DOHH2 (cell line): ENCODE measurements around the gene RNF26.

ENCODE experiments used
- H3F3A ChIP-seq: fragments of 200-600 bp; sonication (generic), shearing (Covaris generic); 2 replicates; pipeline ENCODE4 v1.6.0; 2016; ENCODE audit warnings: antibody characterized with exemption, mild to moderate bottlenecking; ENCODE audit not compliant: control insufficient read depth, insufficient read depth
- H3K27ac ChIP-seq: fragments of 200-600 bp; sonication (generic); 2 replicates; pipeline ENCODE4 v1.5.1; 2014; ENCODE audit warnings: low read depth, mild to moderate bottlenecking, low read length, moderate library complexity
- H3K27me3 ChIP-seq: fragments of 200-600 bp; sonication (generic); 2 replicates; pipeline ENCODE4 v1.6.1; 2014; ENCODE audit warnings: mild to moderate bottlenecking, low read length, mixed read lengths; ENCODE audit not compliant: control insufficient read depth
- H3K36me3 ChIP-seq: fragments of 200-600 bp; sonication (generic); 2 replicates; pipeline ENCODE4 v1.6.1; 2014; ENCODE audit warnings: mild to moderate bottlenecking, low read length, moderate library complexity, mixed read lengths; ENCODE audit not compliant: control insufficient read depth
- H3K4me1 ChIP-seq: fragments of 200-600 bp; sonication (generic); 2 replicates; pipeline ENCODE4 v1.6.1; 2014; ENCODE audit warnings: mild to moderate bottlenecking, low read length, mixed read lengths; ENCODE audit not compliant: control insufficient read depth
- H3K4me2 ChIP-seq: fragments of 200-600 bp; sonication (generic); 2 replicates; pipeline ENCODE4 v1.6.0; 2014; ENCODE audit warnings: mild to moderate bottlenecking, low read length, moderate library complexity
- H3K4me3 ChIP-seq: fragments of 200-600 bp; sonication (generic); 2 replicates; pipeline ENCODE4 v1.5.1; 2014; ENCODE audit warnings: mild to moderate bottlenecking, low read length, mixed read lengths
- H3K79me2 ChIP-seq: fragments of 200-600 bp; sonication (generic); 2 replicates; pipeline ENCODE4 v1.6.1; 2014; ENCODE audit warnings: mild to moderate bottlenecking, low read length, mixed read lengths; ENCODE audit not compliant: control insufficient read depth
- H3K9me2 ChIP-seq: fragments of 200-600 bp; sonication (generic); replicated peaks from 2 replicates; pipeline ENCODE4 v1.6.1; 2014; ENCODE audit warnings: mild to moderate bottlenecking, low read length, mixed read lengths; ENCODE audit not compliant: control insufficient read depth
- H3K9me3 ChIP-seq: fragments of 200-600 bp; sonication (generic); 2 replicates; pipeline ENCODE4 v1.6.1; 2014; ENCODE audit warnings: antibody characterized with exemption, low read length, mixed read lengths; ENCODE audit not compliant: control insufficient read depth, insufficient read depth
- H4K20me1 ChIP-seq: fragments of 200-600 bp; sonication (generic); 2 replicates; pipeline ENCODE4 v1.6.0; 2014; ENCODE audit warnings: low read depth, mild to moderate bottlenecking, antibody characterized with exemption, low read length, moderate library complexity; ENCODE audit not compliant: control insufficient read depth, insufficient read depth
- CTCF ChIP-seq: fragments of 200-600 bp; sonication (generic); IDR thresholded peaks from one replicate; pipeline ENCODE4 v1.5.1; 2014; ENCODE audit warnings: antibody characterized with exemption, mild to moderate bottlenecking, low read depth, low read length; ENCODE audit not compliant: poor library complexity, severe bottlenecking
- EZH2phosphoT487 ChIP-seq: fragments of 200-600 bp; sonication (generic); IDR thresholded peaks from 2 replicates; pipeline ENCODE4 v1.6.1; 2017; ENCODE audit warnings: borderline replicate concordance, mild to moderate bottlenecking, antibody characterized with exemption, low read length, moderate library complexity, mixed read lengths

The RNF26 gene

GRCh38 chr11:119336744-119337469, 2.6 kb downstream of the RNF26 start:
- peaks cover 14% of the 10 kb centered on the region for H3K27me3 ChIP-seq
- no peak for TF ChIP-seq EZH2phosphoT487
- TF ChIP-seq CTCF: no peak
- H3K36me3 ChIP-seq: peaks cover 28% of the 10 kb centered on the region
- H3K4me3 ChIP-seq: no peak overlapping the region
- H3K27ac ChIP-seq: no peak overlapping the region
- no peaks in the 10 kb centered on the region for H3K9me2 ChIP-seq
- H3K4me2 ChIP-seq: peak overlapping the region; percentile 15; the same call in 1 of the 2 replicates
- H4K20me1 ChIP-seq: 0 out of 2 replicates have a peak, but pooled peaks cover 8% of the 10 kb centered on the region
- H3K79me2 ChIP-seq: peaks cover 36% of the 10 kb centered on the region
- H3F3A ChIP-seq: 0 out of 2 replicates have a peak, but pooled peaks cover 3% of the 10 kb centered on the region
- peaks cover 53% of the 10 kb centered on the region for H3K4me1 ChIP-seq
- no peaks in the 10 kb centered on the region for H3K9me3 ChIP-seq

- Histone ChIP-seq H3K9me2 (no peaks in the 10 kb centered on the region), H3K36me3 (peaks cover 28% of the 10 kb centered on the region), H3K27ac (no peak overlapping the region), H3K4me1 (peaks cover 53% of the 10 kb centered on the region), H3K79me2 (peaks cover 36% of the 10 kb centered on the region), H4K20me1 (0 out of 2 replicates have a peak, but pooled peaks cover 8% of the 10 kb centered on the region), H3K4me3 (peak overlapping the region; percentile 5; the same call in 1 of the 2 replicates), H3K27me3 (peaks cover 22% of the 10 kb centered on the region), H3K9me3 (no peaks in the 10 kb centered on the region), H3K4me2 (peak overlapping the region; percentile 29), H3F3A (0 out of 2 replicates have a peak, but pooled peaks cover 3% of the 10 kb centered on the region)
- no peak for TF ChIP-seq EZH2phosphoT487
- no peak for TF ChIP-seq CTCF
These were observed 3.4 kb downstream of the RNF26 start for GRCh38 chr11:119337581-119338317.

GRCh38 chr11:119338318-119338890, 4.1 kb downstream of the RNF26 start:
- peaks cover 28% of the 10 kb centered on the region for H3K27me3 ChIP-seq
- 0 out of 2 replicates have a peak, but pooled peaks cover 3% of the 10 kb centered on the region for H3F3A ChIP-seq
- peaks cover 36% of the 10 kb centered on the region for H3K79me2 ChIP-seq
- no peak overlapping the region for H3K27ac ChIP-seq
- peaks cover 52% of the 10 kb centered on the region for H3K4me1 ChIP-seq
- no peaks in the 10 kb centered on the region for H3K9me2 ChIP-seq
- 0 out of 2 replicates have a peak, but pooled peaks cover 8% of the 10 kb centered on the region for H4K20me1 ChIP-seq
- peak; percentile 93 for TF ChIP-seq CTCF
- no peak for TF ChIP-seq EZH2phosphoT487
- peak overlapping the region; percentile 5; the same call in 1 of the 2 replicates for H3K4me3 ChIP-seq
- H3K36me3 ChIP-seq: peaks cover 28% of the 10 kb centered on the region
- H3K9me3 ChIP-seq: no peaks in the 10 kb centered on the region
- peak overlapping the region; percentile 29 for H3K4me2 ChIP-seq
